ENCODE data around the gene WASHC1.
"Not testable (repeated sequence)": the region's sequence is repeated elsewhere in the genome, so short reads cannot be mapped to it uniquely, and the experiment has no call there.

The WASHC1 gene

DNA sequence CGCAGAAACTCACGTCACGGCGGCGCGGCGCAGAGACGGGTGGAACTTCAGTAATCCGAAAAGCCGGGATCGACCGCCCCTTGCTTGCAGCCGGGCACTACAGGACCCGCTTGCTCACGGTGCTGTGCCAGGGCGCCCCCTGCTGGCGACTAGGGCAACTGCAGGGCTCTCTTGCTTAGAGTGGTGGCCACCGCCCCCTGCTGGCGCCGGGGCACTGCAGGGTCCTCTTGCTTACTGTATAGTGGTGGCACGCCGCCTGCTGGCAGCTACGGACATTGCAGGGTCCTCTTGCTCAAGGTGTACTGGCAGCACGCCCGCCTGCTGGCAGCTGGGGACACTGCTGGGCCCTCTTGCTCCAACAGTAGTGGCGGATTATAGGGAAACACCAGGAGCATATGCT lies 18.1 kb downstream of the WASHC1 start:
- DNase-seq: peak; percentile 67

DNA sequence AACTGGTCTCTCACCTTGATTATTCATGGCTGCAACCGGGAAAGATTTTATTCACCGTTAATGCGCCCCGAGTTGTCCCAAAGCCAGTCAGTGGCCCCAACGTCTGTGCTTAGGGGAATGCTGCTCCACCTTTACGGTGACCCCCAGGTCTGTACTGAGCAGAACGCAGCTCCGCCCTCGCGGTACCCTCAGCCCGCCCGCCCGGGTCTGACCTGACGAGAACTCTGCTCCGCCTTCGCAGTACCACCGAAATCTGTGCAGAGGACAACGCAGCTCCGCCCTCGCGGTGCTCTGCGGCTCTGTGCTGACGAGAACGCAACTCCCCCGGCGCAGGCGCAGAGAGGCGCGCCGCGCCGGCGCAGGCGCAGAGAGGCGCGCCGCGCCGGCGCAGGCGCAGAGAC lies 18.6 kb downstream of the WASHC1 start:
- DNase-seq: not testable (repeated sequence)

DNA sequence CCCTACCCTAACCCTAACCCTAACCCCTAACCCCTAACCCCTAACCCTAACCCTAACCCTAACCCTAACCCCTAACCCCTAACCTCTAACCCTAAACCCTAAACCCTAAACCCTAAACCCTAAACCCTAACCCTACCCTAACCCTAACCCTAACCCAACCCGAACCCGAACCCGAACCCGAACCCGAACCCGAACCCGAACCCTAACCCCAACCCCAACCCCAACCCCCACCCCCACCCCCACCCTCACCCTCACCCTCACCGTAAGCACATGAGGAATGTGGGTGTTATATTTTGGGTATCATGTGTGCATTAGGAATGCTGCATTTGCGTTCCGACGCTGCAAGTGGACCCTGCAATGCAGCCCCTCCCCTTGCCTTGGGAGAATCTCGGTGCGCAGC lies 19.0 kb downstream of the WASHC1 start:
- DNase-seq: not testable (repeated sequence)

All from activated CD4-positive, alpha-beta T cell treated with anti-CD3 and anti-CD28 coated beads, Interleukin-2, amount 50 U/mL, for 1 hour (primary cell).